ENCODE data around the gene NOL4L. TPM values are rescaled to one million over a fixed set of nuclear protein-coding genes. Genes with fewer than 3 reads are reported as not detected.

The NOL4L gene
- total RNA-seq, 1 experiment from 2014 or later: 31.7 TPM

DNA sequence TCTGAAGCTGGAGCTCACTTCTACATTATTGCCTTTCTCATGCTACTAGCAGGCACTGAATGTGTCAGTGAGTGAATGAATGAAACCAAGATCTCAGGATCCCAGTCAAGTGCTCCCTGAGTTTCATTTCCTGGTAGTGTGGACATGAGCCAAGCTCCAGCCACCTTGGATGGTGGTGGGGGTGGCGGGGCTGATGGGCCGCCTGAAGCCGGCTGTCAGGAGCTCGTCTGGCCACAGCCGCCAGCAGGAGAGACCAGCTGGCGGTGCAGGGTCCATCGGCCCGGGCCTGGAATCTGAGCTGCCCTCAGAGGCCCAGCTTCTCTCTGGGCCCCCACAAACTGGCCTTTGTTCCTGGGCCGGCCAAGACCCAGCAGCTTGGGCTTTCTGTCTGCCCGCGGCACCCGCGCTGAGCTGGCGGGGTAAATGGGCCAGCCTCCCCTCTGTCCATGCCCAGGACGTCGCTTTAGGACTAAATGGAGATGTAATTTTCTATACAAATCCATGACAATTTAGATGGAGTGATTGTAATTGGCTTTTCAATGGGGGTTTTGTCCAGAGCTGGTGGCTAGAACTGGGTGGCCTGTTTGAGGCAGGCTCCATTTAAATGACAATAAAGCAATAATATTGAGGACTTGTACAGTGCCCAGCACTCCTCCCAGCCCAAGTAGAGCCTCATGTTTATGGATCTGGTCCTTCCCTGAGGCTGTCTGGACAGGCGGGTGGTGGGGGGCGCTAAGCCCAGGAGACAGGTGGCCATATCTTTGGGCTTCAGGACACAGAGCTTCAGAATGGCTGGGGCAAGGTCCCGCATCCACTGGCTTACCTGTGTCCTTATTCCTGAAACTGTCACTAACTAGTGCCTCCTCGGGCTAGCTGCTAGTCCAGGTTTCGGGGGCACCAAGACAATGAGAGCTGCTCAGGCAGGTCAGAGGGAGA, 43.5 kb downstream of the NOL4L start:
- no peak for DNase-seq
- Histone ChIP-seq H3K23me2 (ENCODE audit: insufficient read length, low read depth, low read length, poor library complexity, severe bottlenecking) (peaks cover 4% of the 10 kb centered on the region), H3K9me3 (ENCODE audit: control insufficient read depth, low read depth, low read length) (no peaks in the 10 kb centered on the region), H2BK120ac (ENCODE audit: low read depth, low read length, poor library complexity, severe bottlenecking) (no peak overlapping the region), H2BK15ac (ENCODE audit: low read depth, low read length) (no peak overlapping the region), H2BK12ac (ENCODE audit: insufficient read length, low read depth, low read length) (no peak overlapping the region), H3K9ac (ENCODE audit: extremely low read depth, insufficient read length, low read length) (no peak overlapping the region), H3K4me2 (ENCODE audit: insufficient read depth, insufficient read length, low read length) (no peak overlapping the region), H4K91ac (ENCODE audit: insufficient read length, low read depth, low read length) (no peak overlapping the region), H2AFZ (ENCODE audit: low read length) (no peak overlapping the region), H4K20me1 (ENCODE audit: control insufficient read depth, insufficient read depth, insufficient read length) (no peaks in the 10 kb centered on the region), H3K23ac (ENCODE audit: insufficient read length, low read depth, low read length) (no peak overlapping the region), H2AK5ac (ENCODE audit: insufficient read length, low read length) (no peak overlapping the region), H4K8ac (replicated peaks; ENCODE audit: insufficient read length, low read depth, low read length) (no peak overlapping the region), H3K27me3 (ENCODE audit: insufficient read depth, low read length) (peaks cover 3% of the 10 kb centered on the region; the same call in 1 of the 2 replicates), H3K27ac (ENCODE audit: insufficient read length, low read depth, low read length) (no peak overlapping the region), H2BK20ac (ENCODE audit: low read depth, low read length, poor library complexity, severe bottlenecking) (no peak overlapping the region), H3K56ac (ENCODE audit: insufficient read length, low read depth, low read length) (no peak overlapping the region), H3K79me2 (ENCODE audit: insufficient read depth, low read length) (no peaks in the 10 kb centered on the region), H3K4me1 (ENCODE audit: insufficient read depth, low read length) (no peaks in the 10 kb centered on the region), H2BK5ac (ENCODE audit: insufficient read length, low read length) (no peak overlapping the region), H3T11ph (ENCODE audit: low read length) (no peak overlapping the region), H3K4ac (ENCODE audit: low read depth, low read length) (no peak overlapping the region), H3K18ac (ENCODE audit: insufficient read length, low read depth, low read length) (no peak overlapping the region), H3K14ac (ENCODE audit: insufficient read depth, low read length) (no peak overlapping the region), H4K5ac (ENCODE audit: insufficient read length, low read depth, low read length) (no peak overlapping the region), H3K79me1 (ENCODE audit: insufficient read depth, low read depth, low read length, poor library complexity, severe bottlenecking) (no peaks in the 10 kb centered on the region)
- WGBS (ENCODE audit: extremely low coverage, insufficient read length, low lambda C conversion rate): no CpG with 5 or more reads among the region's 21 CpGs
- H3K4me3 Mint-ChIP-seq: no peak overlapping the region
- peaks cover 35 to 38% of the 10 kb centered on the region in 2 experiments for H3K4me1 Mint-ChIP-seq
- peaks cover 53% of the 10 kb centered on the region for H3K27me3 Mint-ChIP-seq (ENCODE audit: low read depth)
- H3K36me3 Mint-ChIP-seq (ENCODE audit: insufficient read depth in 1 of 3, low read depth in 3 of 3): no peaks in the 10 kb centered on the region
- no peak overlapping the region for H3K27ac Mint-ChIP-seq
- no peak for TF ChIP-seq CTCF (conservative IDR thresholded peaks at IDR 0.05)
- no peaks in the 10 kb centered on the region for H3K9me3 Mint-ChIP-seq
